Fibroblast of gingiva (primary cell): ENCODE measurements around the gene SPIN2B.

Experiments
- DNase-seq: peaks from one replicate; pipeline ENCODE4 v3.0.0-alpha.2; 2011; ENCODE audit warnings: low read depth

SPIN2B gene

DNA sequence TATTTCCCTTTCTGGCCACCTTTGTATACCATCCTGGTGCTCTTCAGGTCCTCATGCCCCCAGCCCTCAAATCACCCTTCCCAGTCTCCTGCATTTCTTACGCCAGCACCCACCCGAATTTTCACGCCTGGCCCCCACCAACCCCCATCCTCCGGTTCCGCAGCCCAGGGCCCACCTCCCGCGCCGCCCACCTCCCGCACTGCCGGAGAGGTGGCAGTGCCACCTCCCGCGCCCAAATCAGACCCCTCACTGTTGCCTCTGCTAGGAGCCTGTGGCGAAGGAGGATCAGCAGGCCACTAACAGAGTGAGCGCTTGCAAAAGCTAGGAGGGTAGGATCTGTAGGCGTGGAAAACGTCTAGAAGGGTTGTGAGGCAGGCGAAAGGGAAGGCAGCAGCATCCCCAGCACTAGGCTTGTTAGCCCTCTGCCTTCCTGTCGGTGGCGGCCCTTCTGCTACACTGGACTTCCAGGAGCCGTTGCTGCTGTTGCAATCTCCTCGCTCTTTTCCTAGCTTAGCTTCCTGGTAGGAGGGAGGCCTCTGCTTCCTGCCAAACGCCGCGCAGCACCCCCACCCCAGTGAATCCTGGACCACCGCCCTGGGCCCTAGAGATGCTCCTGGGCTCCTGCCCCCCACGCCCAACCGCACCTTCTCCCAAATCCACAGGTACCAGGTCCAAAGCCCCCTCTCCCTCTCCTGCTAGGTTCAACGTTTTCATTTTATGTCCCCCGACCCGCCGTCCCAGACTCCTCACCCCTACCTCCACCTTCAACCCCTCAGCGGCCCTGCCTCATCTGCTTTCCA, 51.0 kb downstream of the SPIN2B start:
- no peak for DNase-seq
